NCI-H1092 treated with DMSO at 0.1 percent for 48 hours (cell line): ENCODE data around the gene LIMS1.
"Not testable (repeated sequence)": the region's sequence is repeated elsewhere in the genome, so short reads cannot be mapped to it uniquely, and the experiment has no call there.

Experiments used
- DNase-seq: peaks from one replicate; lab custom pipeline; 2025; lab: John Stamatoyannopoulos, UW

LIMS1 gene

DNA sequence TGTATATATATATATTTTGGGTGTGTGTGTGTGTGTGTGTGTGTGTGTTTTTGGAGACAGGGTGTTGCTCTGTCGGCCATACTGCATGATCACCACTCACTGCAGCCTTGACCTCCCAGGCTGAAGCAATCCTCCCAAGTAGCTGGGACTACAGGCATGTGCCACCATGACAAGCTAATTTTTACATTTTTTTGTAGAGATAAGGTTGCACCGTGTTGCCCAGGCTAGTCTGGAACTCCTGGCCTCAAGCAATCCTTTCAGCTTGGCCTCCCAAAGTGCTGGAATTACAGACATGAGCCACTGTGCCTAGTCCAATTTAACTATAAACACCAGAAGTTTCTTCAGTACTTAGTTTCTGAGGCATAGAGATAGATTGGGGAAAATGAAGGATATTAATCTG, 18.3 kb downstream of the LIMS1 start:
- DNase-seq: no peak

DNA sequence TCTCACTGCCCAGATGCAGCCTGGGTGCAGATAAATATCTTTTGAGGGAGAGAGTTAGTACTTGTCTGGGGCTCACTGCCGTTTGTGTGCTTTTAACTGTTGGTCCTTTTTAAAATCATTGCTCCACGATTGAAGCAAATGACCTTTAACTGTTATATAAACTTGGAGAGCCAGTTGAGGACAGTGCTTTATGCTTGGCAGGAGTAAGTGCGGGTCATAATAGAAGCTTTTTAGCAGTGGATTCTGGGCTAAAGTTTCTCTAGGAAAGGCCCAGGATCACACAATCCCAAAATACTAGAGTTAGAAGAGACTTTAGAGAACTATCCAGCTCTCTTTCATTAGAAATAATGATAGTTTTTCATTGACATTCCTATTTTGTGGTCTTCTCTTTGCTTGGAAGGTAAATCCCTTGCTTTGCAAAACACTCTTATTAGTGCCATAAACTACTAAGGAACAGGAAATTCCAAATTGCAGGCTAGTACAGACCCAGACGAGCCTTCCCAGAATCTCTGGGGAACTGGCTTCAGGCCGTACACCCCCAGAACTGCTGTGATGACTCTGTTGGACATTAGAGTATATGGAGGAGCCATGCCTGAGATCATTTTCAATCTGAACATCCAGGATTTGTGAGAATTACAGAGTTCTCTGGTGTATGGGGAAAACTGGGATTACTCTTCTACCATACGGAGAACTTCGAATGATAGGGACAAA, 19.1 kb downstream of the LIMS1 start:
- no peak for DNase-seq

DNA sequence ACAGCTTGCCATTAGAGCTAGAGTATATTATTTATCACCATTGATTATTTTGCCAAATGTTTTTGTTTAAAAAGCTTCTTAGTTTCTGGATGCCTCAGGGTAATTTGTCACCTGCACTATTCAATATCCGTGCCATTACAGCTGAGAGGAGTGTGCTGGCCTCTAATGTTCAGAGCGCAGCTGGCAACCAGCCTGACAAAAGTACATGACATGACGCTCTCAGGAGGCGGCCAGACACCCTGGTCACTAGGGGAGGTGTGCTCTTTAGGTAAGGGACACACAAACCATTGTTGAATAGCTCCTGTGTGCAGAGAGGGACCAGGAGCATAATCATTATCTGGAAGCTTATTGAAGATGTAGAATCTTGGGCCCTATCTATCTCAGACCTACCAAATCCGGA, 20.3 kb downstream of the LIMS1 start:
- DNase-seq: no peak

DNA sequence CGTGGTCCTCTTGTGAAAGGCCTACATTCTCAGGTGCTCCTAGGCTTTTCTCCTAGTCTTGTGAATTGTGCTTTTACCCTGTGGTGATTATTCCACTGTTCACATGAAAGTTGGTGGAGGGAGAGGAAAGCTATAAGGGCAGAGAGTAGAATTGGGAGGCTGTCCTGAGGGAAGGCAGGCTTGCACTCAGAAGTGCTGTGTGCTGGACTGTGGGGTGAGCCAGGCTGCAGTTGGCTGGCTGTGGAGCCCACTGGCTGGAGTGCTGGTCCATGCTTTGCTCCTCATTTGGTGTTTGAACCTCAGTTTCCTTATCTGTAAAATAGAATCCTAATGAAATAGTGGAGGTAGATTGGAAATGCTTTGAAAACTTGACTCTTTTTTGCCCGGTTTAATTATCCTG, 21.3 kb downstream of the LIMS1 start:
- DNase-seq: no peak

DNA sequence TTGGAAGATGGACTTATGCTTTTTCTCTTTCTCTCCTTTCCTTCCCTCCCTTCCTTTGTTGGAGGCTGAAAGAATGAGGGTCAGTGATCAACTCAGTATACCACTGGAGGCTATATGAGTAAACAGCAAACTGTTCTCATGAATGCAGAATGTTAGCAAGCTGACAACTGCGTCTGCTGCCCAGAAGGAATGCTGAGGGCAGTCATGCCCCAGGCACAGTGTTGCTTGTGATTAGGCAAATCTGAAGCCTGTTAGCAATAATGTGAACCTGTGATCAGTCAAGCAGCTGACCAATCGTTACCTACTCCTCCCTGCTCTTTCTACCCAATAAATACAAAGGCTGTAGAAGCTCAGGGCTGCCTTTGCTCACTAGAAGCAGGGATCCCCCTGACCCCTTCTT, 22.3 kb downstream of the LIMS1 start:
- DNase-seq: not testable (repeated sequence)

DNA sequence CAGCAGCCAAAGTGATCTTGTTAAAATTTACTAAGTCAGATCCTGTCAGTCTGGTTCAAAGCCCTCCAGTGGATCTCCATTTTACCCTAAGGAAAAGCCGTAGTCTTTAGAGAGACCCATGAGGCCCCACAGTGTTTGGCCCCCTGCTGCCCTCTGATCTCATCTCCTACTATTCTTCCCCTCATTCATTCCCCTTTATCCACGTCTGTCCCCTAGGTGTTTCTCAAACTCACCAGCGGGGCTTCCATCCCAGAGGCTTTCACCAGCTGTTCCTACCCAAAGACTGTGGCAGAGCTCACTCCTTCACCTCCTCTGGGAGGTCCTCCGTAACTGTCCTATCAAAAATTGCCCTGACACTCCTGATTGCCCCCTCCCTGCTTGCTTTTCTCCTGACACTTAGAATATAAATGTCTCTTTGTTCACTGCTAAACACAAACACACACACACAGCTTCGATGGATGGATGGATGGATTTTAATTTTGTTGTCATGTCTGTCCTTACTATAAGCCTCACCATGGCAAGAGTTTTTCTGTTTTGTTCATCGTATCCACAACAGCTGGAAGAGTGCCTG, 26.1 kb downstream of the LIMS1 start:
- no peak for DNase-seq

DNA sequence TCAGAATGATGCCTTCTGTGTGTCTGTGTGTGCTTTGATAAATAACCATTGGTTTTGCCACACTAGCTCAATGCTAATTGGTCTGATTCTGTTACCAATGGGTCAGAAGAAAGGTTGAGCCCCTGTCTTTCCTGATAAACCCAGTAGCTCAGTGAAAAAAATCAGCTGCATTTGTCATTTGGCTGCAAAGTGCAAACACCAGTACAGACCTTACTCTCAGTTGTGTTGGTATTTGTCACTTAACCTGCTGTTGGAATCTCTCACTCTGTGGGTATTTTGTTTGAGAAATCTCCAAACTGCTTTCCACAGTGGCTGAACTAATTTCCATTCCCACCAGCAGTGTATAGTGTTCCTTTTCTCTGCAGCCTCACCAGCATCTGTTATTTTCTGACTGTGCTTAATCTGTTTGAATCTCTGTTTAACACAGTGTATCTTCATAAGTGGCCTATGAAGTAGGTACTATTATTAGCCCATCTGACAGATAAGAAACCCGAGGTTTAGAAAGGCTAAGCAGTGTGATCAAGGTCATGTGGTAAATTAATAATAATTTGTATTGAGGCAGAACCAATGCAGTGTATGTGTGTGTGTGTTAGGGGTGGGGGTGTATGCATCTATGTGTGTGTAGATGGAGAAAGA, 26.7 kb downstream of the LIMS1 start:
- DNase-seq: no peak

DNA sequence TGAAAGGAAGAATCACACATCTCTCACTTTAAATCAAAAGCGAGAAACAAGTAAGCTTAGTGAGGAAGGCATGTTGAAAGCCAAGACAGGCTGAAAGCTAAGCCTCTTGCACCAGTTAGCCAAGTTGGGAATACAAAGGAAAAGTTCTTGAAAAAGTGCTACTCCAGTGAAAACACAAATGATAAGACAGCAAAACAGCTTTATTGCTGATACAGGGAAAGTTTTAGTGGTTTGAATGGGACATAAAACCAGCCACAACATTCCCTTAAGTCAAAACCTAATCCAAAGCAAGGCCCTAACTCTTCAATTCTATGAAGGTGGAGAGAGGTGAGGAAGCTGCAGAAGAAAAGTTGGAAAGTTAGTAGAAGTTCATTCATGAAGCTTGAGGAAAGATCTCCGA, 28.0 kb downstream of the LIMS1 start:
- no peak for DNase-seq

DNA sequence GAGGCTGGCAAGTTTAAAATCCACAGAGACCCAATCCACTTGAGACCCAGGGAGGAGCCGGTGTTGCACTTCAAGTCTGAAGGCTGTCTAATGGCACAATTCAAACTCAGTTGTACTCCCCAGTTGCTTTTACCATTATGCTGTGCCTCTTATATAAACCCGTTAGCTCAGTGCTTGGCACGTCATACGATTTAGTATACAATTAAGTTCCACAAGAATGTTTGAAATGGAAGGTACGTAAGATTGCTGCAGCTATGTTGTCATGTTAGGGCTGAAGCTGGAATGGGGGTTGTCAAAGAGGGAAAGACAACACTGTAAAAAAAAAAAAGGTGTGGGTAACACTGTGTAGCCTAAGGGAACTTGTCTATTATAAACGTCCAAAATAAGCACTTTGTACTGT, 30.2 kb downstream of the LIMS1 start:
- no peak for DNase-seq

DNA sequence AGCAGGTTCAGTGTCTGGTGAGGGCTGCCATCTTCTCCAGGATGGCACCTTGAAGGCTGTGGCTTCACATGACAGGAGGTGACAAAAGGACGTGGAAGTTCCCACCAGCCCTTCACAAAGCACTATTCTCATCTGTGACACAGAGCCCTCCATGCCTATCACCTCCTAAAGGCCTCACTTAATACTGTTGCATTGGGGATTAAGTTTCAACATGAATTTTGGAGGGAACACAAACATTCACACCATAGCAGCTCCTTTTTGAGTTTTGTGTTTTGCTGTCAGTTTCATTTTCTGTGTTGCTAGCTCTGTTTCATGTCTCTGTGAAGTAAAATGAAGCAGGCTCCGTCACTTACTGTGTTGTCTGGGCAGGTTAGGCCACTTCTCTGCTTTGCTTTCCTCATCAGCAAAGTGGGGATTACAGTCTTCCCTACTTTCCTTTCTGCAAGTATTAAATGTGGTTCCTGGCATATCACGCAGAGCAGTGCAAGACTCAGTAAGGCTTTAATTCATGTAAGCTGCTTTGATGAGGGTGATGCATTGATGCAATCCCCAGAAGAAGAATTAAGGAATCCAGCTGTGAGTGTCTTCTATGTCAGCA, 31.6 kb downstream of the LIMS1 start:
- DNase-seq: no peak

DNA sequence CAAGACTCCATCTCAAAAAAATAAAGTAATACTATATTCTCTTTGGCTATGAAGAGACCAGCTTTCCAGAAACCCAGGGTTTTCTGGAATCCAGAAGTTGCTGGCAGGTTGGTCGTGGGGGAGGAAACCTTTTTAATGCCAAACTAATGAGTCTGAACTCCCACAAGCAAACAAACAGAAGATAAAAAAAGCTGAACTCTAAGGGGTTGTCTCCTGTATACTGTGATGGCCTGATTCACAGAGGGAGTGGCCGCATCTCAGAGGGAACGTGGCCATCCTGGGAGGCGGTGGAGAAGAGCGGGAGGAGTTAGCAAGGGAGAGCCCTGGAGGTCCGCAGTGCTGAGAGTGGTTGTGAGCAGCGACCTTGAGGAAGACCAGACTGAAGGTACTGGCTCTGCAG, 36.1 kb downstream of the LIMS1 start:
- DNase-seq: no peak

DNA sequence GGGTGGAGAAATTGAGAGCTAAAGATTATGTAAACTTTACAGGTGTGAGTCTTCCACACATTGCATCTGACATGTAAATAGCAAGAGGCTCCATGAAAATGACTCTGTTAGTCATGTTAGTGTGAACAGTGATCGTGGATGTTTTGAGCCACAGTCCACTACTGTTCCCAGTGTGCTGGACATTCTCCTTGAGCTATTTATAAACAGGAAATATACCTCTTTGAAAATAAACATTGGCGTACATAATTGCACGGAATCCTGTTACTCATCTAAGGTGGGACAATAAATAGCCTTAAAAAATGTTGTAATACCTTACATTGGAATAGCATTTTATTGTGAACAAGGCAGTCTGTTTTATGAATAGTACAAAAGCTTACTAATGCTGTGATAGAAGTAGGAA, 37.0 kb downstream of the LIMS1 start:
- DNase-seq: no peak

DNA sequence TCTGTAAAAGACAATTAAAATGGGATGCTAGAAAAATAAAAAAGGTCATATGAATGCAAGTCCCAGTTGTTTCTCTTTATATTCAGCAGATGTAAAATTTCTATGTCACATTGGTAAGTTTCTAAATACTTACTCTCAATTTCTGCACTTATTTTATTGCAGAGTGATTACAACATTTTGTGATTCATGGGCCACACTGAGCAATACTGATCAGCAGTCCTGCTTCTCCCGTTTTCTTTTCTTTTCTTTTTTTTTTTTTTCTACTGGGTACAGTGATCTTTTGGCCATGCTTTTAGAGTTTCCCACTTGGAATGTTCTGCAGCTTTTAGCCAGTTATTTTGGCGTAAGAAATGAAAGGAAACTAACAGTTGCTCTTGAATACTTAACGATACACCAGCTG, 38.8 kb downstream of the LIMS1 start:
- DNase-seq: no peak

DNA sequence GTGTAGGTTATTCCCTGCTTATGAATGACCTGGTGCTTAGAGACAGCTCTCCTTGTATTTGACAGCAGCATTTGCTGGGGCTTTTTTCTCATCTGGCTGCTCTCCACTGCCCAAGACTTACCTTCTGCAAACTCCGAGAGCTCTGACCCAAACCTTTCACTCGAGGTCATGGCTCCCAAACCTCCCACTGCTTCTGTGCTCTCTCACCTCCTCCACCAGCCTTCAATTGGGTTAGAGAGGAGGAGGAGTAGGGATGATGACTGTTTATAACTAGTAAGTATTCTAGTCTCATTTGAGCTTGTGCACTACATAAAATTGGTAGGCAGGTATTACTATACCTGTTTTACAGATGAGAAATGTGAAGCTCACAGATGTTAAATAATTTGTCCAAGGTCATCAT, 40.1 kb downstream of the LIMS1 start:
- no peak for DNase-seq

DNA sequence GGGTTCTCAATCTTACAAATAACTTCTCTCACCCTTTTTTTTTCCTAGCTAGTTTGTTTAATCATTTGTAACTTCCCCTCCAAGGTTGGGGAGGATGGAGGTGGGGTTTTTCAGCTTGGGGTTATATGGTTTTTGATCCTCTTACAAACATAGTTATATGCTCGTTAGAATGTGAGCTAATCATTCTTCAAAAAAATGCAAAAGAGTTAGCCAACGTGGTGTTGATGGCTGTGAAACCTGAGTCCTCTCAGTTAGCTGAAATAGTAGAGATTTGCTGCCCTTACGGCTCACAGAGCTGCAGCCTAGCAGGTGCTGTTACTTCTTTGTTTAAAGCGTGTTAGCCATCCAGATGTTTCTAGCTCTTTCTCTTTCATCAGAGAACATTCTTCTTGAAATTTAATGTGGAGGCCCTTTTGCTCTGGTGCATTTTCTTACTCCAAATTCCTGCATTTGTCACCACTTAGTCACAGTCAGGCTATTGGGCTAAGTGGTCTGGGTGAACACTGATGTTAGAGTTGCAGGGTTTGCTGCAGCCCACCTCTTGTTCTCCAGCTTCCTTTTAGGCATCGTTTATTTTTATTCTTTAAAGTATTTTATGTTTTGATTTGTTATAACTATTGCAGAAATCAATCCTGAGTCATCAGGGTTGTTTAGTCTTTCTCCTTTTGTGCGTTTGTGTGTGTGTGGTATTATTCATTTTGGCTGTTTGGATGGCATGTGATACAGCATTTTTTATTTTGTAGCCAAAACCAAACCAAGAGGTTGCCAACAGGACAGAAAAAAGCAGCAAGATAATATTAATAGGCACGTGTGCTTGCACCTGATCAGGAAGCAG, 41.1 kb downstream of the LIMS1 start:
- DNase-seq: no peak

DNA sequence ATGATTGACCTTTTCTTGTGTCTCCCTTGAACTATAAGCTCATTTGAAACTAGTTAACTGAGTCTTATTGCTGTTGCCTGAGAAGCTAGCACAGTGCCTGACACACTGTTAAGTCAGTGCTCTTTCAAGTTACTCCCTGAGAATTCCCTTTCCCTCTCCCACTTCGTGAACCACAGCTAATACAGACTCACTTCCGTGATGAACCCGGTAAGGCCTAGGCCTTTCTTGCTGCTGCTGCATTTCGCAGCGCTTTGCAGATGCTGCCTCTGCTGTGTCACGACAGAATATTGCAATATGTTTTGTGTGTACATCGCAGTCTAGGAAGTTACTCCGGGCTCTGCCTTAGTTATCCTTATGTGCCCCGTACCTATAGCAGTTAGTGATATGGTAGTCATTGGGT, 42.8 kb downstream of the LIMS1 start:
- no peak for DNase-seq

DNA sequence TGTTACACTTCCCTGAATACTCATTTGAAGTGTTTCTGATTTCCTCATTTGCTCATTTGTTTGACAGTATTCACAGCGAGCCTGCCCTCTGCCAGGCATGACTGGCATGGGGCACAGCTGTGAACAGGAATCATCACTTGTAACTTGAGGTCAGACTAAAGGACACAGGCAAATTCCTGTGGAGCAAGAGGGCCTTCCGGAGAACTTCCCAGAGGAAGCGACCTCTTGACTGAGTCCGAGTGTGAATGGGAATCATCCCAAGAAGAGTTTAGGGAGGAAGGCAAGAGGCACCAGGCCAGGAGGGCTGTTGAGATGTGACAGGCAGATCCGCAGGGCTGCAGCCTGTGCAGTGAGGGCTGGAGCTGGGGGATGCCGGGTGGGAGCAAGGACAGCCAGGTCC, 45.4 kb downstream of the LIMS1 start:
- no peak for DNase-seq

DNA sequence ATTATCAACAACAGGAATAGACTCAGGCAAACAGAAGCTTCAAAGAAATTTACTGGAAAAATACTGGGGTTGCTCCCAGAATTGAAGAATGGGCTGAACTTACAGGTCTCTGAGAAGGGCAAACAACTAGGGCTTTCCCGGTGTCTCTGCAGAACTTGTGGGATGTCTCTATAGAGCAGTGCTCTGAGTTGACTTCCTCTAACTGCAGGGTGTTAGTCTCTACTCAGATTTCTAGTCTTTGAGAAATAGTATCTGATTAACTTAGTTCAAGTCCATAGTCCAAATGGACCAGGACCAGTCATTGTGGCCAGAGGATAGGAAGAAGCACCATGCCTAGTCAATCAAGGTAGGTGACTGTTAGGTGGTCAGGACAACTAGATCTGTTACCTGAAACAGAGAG, 45.8 kb downstream of the LIMS1 start:
- DNase-seq: no peak

DNA sequence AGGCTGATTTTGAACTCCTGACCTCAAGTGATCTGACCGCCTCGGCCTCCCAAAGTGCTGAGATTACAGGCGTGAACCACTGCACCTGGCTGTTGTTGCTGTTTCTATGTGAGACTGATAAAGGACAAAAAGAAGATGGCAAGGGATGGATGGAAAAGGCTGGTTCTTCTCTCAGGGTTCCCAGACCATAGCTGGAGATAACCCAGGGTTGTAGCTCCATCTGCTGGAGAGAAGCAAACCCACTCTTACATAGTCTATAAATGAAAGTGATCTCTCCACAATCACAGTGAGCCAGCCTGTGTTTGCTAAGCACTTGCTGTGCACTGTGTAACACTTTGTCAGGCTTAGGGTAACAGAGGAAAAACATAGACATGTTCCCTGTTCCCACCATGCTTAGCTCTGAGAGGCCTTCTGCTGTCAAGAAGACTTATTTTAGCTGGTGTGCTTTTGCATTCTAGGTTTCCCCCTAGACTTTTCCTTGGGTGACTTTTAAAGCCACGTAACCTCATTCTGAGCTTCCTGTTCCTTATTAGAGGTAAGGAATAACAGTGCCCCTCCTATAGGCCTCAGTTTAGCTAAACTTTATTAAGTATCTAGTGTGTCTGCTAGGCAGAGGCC, 49.7 kb downstream of the LIMS1 start:
- DNase-seq: peak; percentile 72

DNA sequence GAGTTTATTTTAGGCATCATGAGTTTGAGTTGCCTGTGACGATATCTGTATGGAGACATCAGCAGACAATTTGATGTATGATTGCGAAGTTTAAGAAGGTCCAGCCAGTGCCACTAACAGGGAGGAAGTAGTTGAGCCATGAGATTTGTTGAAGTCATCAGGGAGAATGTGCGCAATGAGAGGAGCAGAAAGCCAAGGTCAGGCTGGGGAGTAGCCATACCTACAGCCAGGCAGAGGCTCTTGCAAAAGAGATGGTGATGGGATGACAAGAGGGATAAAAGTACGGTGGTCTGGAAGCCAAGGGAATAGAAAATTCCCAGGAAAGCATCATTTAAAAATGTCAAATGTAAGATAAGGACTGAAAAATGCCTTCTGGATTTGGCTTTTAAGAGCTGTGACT, 51.2 kb downstream of the LIMS1 start:
- DNase-seq: no peak

DNA sequence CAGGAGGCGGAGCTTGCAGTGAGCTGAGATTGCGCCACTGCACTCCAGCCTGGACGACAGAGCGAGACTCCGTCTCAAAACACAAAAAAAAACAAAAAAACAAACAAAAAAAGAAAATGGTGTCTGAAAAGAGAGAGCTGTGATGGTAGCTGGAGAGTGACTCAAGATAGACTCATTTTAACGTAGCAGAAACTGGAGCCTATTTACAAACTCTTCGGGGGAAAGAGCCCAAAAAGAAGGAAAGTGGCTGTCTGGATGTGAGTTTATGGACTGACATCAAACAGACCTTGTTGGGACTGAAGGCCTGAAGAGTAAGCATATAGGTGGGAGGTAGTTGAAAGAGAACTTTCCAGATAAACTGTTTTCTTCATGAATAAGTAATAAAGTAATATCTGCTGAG, 51.8 kb downstream of the LIMS1 start:
- DNase-seq: no peak

DNA sequence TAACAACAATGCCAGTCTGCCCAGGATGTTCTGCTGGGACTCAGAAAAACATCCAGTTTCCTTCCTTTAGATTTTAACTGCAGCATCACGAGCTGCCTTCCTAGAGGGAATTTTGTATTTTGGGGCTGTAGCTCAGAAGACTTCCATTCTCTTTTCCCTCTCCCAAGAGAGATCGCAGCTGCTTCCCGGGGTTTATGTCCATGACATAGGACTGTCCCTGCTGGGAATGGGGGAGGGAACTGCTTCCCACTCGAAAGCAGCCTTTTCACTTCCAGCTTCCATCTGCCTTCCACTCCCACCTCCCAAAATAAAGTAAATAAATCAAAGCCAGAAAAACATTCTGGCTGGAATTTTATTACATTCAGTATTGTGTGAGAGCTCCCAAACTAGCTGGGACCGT, 52.4 kb downstream of the LIMS1 start:
- DNase-seq: no peak
